ENCODE measurements around the gene ATRIP.

ATRIP gene

GRCh38 chr3:48501196-48501595 is 54.7 kb downstream of the ATRIP start:
- no peak overlapping the region for H2AK5ac ChIP-seq (ENCODE audit: low read length)

GRCh38 chr3:48502121-48502520 is 55.6 kb downstream of the ATRIP start:
- no peak overlapping the region for H3K27ac ChIP-seq (ENCODE audit: low read depth, low read length)
- no peak overlapping the region for H2AFZ ChIP-seq (ENCODE audit: insufficient read depth, low read length, poor library complexity)
- no peak overlapping the region for H3K18ac ChIP-seq (ENCODE audit: low read length)
- no peak overlapping the region for H3K9ac ChIP-seq (ENCODE audit: low read length)
- no peak overlapping the region for H2BK12ac ChIP-seq (ENCODE audit: low read length)
- no peak overlapping the region for H3K4ac ChIP-seq (ENCODE audit: low read depth, low read length)
- H3K14ac ChIP-seq (ENCODE audit: low read length): no peak overlapping the region
- H3K9me3 ChIP-seq (ENCODE audit: insufficient read depth, low read depth, low read length): peaks cover 2% of the 10 kb centered on the region
- no peak overlapping the region for H3K23ac ChIP-seq (ENCODE audit: low read length)
- H3K4me2 ChIP-seq (ENCODE audit: low read length): no peak overlapping the region
- no peak for DNase-seq
- H4K91ac ChIP-seq (ENCODE audit: low read depth, low read length): no peak overlapping the region
- H3K36me3 ChIP-seq (ENCODE audit: control insufficient read depth in 1 of 2, insufficient read depth in 2 of 2, low read length in 2 of 2): peaks cover 15% of the 10 kb centered on the region in 2 experiments
- peaks cover 26% of the 10 kb centered on the region for H3K79me1 ChIP-seq (ENCODE audit: low read length)
- peaks cover 29 to 38% of the 10 kb centered on the region in 2 experiments for H3K4me1 ChIP-seq (ENCODE audit: control insufficient read depth in 1 of 2, insufficient read depth in 2 of 2, low read length in 2 of 2)
- WGBS (ENCODE audit: extremely low coverage, insufficient coverage, insufficient read length): no CpG with 5 or more reads among the region's 5 CpGs
- H2BK120ac ChIP-seq (ENCODE audit: insufficient read depth, low read length, poor library complexity): no peak overlapping the region
- no peak overlapping the region for H2AK5ac ChIP-seq (ENCODE audit: low read length)
- H3K27me3 ChIP-seq (ENCODE audit: insufficient read depth, low read length): no peaks in the 10 kb centered on the region
- H2BK5ac ChIP-seq (ENCODE audit: low read depth, low read length, poor library complexity): no peak overlapping the region
- no peak overlapping the region for H3K4me3 ChIP-seq (ENCODE audit: low read depth, low read length)
- no peak overlapping the region for H4K8ac ChIP-seq (ENCODE audit: low read depth, low read length)
- no peak overlapping the region for H4K12ac ChIP-seq (ENCODE audit: low read depth, low read length)
- peaks cover 13% of the 10 kb centered on the region for H3K79me2 ChIP-seq (ENCODE audit: control insufficient read depth, insufficient read depth, low read length, poor library complexity)

More at GRCh38 chr3:48501196-48501595, 54.7 kb downstream of the ATRIP start:
- H3K27me3 ChIP-seq (ENCODE audit: insufficient read depth, low read length): no peaks in the 10 kb centered on the region
- no peak overlapping the region for H3K14ac ChIP-seq (ENCODE audit: low read length)
- H2BK5ac ChIP-seq (ENCODE audit: low read depth, low read length, poor library complexity): peak overlapping the region; percentile 1
- no peak for DNase-seq
- no peak overlapping the region for H2BK120ac ChIP-seq (ENCODE audit: insufficient read depth, low read length, poor library complexity)
- H3K4me1 ChIP-seq (ENCODE audit: control insufficient read depth in 1 of 2, insufficient read depth in 2 of 2, low read length in 2 of 2): peaks cover 24 to 32% of the 10 kb centered on the region in 2 experiments
- H3K23ac ChIP-seq (ENCODE audit: low read length): no peak overlapping the region
- H3K4ac ChIP-seq (ENCODE audit: low read depth, low read length): peak overlapping the region; percentile 6
- H3K36me3 ChIP-seq (ENCODE audit: control insufficient read depth in 1 of 2, insufficient read depth in 2 of 2, low read length in 2 of 2): peaks cover 15% of the 10 kb centered on the region in 2 experiments
- H3K4me2 ChIP-seq (ENCODE audit: low read length): no peak overlapping the region
- no peak overlapping the region for H3K4me3 ChIP-seq (ENCODE audit: low read depth, low read length)
- H3K79me1 ChIP-seq (ENCODE audit: low read length): peaks cover 20% of the 10 kb centered on the region
- peaks cover 13% of the 10 kb centered on the region for H3K79me2 ChIP-seq (ENCODE audit: control insufficient read depth, insufficient read depth, low read length, poor library complexity)
- H4K8ac ChIP-seq (ENCODE audit: low read depth, low read length): no peak overlapping the region
- H3K18ac ChIP-seq (ENCODE audit: low read length): peak overlapping the region; percentile 32
- H4K12ac ChIP-seq (ENCODE audit: low read depth, low read length): no peak overlapping the region
- no peak overlapping the region for H2AFZ ChIP-seq (ENCODE audit: insufficient read depth, low read length, poor library complexity)
- WGBS (ENCODE audit: extremely low coverage, insufficient coverage, insufficient read length): no CpG with 5 or more reads among the region's 7 CpGs
- no peak overlapping the region for H3K27ac ChIP-seq (ENCODE audit: low read depth, low read length)
- peaks cover 2% of the 10 kb centered on the region for H3K9me3 ChIP-seq (ENCODE audit: insufficient read depth, low read depth, low read length)
- no peak overlapping the region for H3K9ac ChIP-seq (ENCODE audit: low read length)
- peak overlapping the region; percentile 8 for H2BK12ac ChIP-seq (ENCODE audit: low read length)
- no peak overlapping the region for H4K91ac ChIP-seq (ENCODE audit: low read depth, low read length)

GRCh38 chr3:48502728-48503168 is 56.2 kb downstream of the ATRIP start:
- Histone ChIP-seq H3K9me3 (ENCODE audit: insufficient read depth, low read depth, low read length) (peaks cover 2% of the 10 kb centered on the region), H3K36me3 (ENCODE audit: control insufficient read depth in 1 of 2, insufficient read depth in 2 of 2, low read length in 2 of 2) (peaks cover 15% of the 10 kb centered on the region in 2 experiments)

GRCh38 chr3:48503401-48504050 is 57.0 kb downstream of the ATRIP start:
- peak overlapping the region; percentile 96 for H2AK5ac ChIP-seq (ENCODE audit: low read length)
- peak overlapping the region; percentile 81 for H3K27ac ChIP-seq (ENCODE audit: low read depth, low read length)
- H4K8ac ChIP-seq (ENCODE audit: low read depth, low read length): peak overlapping the region; percentile 92
- peaks cover 2% of the 10 kb centered on the region for H3K9me3 ChIP-seq (ENCODE audit: insufficient read depth, low read depth, low read length)
- H2BK120ac ChIP-seq (ENCODE audit: insufficient read depth, low read length, poor library complexity): peak overlapping the region; percentile 88
- peak overlapping the region; percentile 95 for H3K14ac ChIP-seq (ENCODE audit: low read length)
- peak overlapping the region; percentile 99 for H4K91ac ChIP-seq (ENCODE audit: low read depth, low read length)
- DNase-seq: peak; percentile 43 to 60
- no peaks in the 10 kb centered on the region for H3K27me3 ChIP-seq (ENCODE audit: insufficient read depth, low read length)
- peak overlapping the region; percentile 56 for H3K4me2 ChIP-seq (ENCODE audit: low read length)
- H3K18ac ChIP-seq (ENCODE audit: low read length): peak overlapping the region; percentile 98
- H4K12ac ChIP-seq (ENCODE audit: low read depth, low read length): peak overlapping the region; percentile 85
- H2BK12ac ChIP-seq (ENCODE audit: low read length): peak overlapping the region; percentile 90
- H3K4ac ChIP-seq (ENCODE audit: low read depth, low read length): peak overlapping the region; percentile 85
- no peak overlapping the region for H3K23ac ChIP-seq (ENCODE audit: low read length)
- peaks cover 12 to 13% of the 10 kb centered on the region in 2 experiments for H3K36me3 ChIP-seq (ENCODE audit: control insufficient read depth in 1 of 2, insufficient read depth in 2 of 2, low read length in 2 of 2)
- peaks cover 13% of the 10 kb centered on the region for H3K79me2 ChIP-seq (ENCODE audit: control insufficient read depth, insufficient read depth, low read length, poor library complexity)
- peaks cover 29% of the 10 kb centered on the region for H3K79me1 ChIP-seq (ENCODE audit: low read length)
- peaks cover 32 to 44% of the 10 kb centered on the region in 2 experiments for H3K4me1 ChIP-seq (ENCODE audit: control insufficient read depth in 1 of 2, insufficient read depth in 2 of 2, low read length in 2 of 2)
- WGBS (ENCODE audit: extremely low coverage, insufficient coverage, insufficient read length): no CpG with 5 or more reads among the region's 26 CpGs
- peak overlapping the region; percentile 0 for H3K9ac ChIP-seq (ENCODE audit: low read length)
- peak overlapping the region; percentile 83 for H3K4me3 ChIP-seq (ENCODE audit: low read depth, low read length)
- H2BK5ac ChIP-seq (ENCODE audit: low read depth, low read length, poor library complexity): peak overlapping the region; percentile 92
- H2AFZ ChIP-seq (ENCODE audit: insufficient read depth, low read length, poor library complexity): peak overlapping the region; percentile 85

More at GRCh38 chr3:48502728-48503168, 56.2 kb downstream of the ATRIP start:
- Histone ChIP-seq H3K4ac (ENCODE audit: low read depth, low read length) (no peak overlapping the region), H3K79me2 (ENCODE audit: control insufficient read depth, insufficient read depth, low read length, poor library complexity) (peaks cover 13% of the 10 kb centered on the region), H3K4me3 (ENCODE audit: low read depth, low read length) (no peak overlapping the region), H3K27ac (ENCODE audit: low read depth, low read length) (peak overlapping the region; percentile 48), H3K14ac (ENCODE audit: low read length) (no peak overlapping the region), H3K4me1 (ENCODE audit: control insufficient read depth in 1 of 2, insufficient read depth in 2 of 2, low read length in 2 of 2) (peaks cover 29 to 40% of the 10 kb centered on the region in 2 experiments), H3K79me1 (ENCODE audit: low read length) (peaks cover 26% of the 10 kb centered on the region), H2AK5ac (ENCODE audit: low read length) (peak overlapping the region; percentile 26), H3K18ac (ENCODE audit: low read length) (peak overlapping the region; percentile 28), H2BK5ac (ENCODE audit: low read depth, low read length, poor library complexity) (no peak overlapping the region), H2BK120ac (ENCODE audit: insufficient read depth, low read length, poor library complexity) (no peak overlapping the region), H2AFZ (ENCODE audit: insufficient read depth, low read length, poor library complexity) (peak overlapping the region; percentile 32), H3K4me2 (ENCODE audit: low read length) (peak overlapping the region; percentile 56), H4K8ac (ENCODE audit: low read depth, low read length) (peak overlapping the region; percentile 20), H4K12ac (ENCODE audit: low read depth, low read length) (peak overlapping the region; percentile 5), H4K91ac (ENCODE audit: low read depth, low read length) (peak overlapping the region; percentile 99), H3K27me3 (ENCODE audit: insufficient read depth, low read length) (no peaks in the 10 kb centered on the region), H3K23ac (ENCODE audit: low read length) (peak overlapping the region; percentile 33), H3K9ac (ENCODE audit: low read length) (peak overlapping the region; percentile 29), H2BK12ac (ENCODE audit: low read length) (peak overlapping the region; percentile 58)
- no peak for DNase-seq
- no CpG with 5 or more reads among the region's 6 CpGs for WGBS (ENCODE audit: extremely low coverage, insufficient coverage, insufficient read length)

Measured in trophoblast cell (in vitro differentiated cells and primary cell).